Dedifferentiated amniotic fluid mesenchymal stem cell (primary cell): ENCODE data around the gene STIM1.
"Not testable (repeated sequence)": the region's sequence is repeated elsewhere in the genome, so short reads cannot be mapped to it uniquely, and the experiment has no call there.

ENCODE experiments used
- DNase-seq: peaks from one replicate; pipeline ENCODE4 v3.0.0-alpha.2; 2016; ENCODE audit errors: extremely low spot score

Gene STIM1

DNA sequence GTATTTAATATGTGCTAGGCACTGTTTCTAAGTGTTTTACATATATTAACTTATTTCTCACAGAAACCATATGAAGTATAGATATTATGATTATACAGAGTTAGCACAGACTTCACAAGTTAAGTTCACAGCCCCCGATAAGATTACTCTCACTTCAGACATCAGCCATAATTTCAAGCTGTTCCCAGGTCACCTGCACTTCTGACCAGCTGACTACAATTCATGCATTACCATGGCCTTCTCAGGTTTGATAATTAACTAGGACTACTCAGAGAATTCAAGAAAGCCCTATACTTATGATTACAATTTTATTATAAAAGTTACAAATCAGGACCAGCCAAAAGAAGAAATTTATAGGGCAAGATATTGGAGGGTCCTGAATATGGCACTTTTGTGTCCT, 170.9 kb downstream of the STIM1 start:
- no peak for DNase-seq

- DNase-seq = no peak
Measured at GRCh38 chr11:4027746-4028145, 172.3 kb downstream of the STIM1 start.

GRCh38 chr11:4030197-4030596, 174.7 kb downstream of the STIM1 start:
- DNase-seq = no peak

DNA sequence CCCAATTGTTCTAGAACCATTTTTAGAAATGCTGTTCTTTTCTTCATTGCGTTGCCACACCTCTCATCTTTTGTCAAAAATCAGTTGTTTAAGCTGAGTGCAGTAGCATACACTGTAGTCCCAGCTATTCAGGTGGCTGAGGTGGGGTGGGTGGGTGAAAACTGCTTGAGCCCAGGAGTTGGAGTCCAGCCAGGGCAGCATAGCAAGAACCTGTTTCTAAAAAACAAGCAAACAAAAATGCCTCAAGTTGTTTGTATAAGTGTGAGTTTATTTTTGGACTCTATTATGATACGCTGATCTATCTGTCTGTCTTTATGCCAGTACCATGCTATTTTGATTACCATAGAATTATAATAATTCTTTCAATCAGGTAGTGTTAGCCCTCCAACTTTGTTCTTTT, 176.6 kb downstream of the STIM1 start:
- no peak for DNase-seq

GRCh38 chr11:4035985-4036384, 180.5 kb downstream of the STIM1 start:
- no peak for DNase-seq

- peak; percentile 59 for DNase-seq
Measured at GRCh38 chr11:4039011-4039410, 183.5 kb downstream of the STIM1 start.

GRCh38 chr11:4040461-4040860, 185.0 kb downstream of the STIM1 start:
- DNase-seq = no peak

DNA sequence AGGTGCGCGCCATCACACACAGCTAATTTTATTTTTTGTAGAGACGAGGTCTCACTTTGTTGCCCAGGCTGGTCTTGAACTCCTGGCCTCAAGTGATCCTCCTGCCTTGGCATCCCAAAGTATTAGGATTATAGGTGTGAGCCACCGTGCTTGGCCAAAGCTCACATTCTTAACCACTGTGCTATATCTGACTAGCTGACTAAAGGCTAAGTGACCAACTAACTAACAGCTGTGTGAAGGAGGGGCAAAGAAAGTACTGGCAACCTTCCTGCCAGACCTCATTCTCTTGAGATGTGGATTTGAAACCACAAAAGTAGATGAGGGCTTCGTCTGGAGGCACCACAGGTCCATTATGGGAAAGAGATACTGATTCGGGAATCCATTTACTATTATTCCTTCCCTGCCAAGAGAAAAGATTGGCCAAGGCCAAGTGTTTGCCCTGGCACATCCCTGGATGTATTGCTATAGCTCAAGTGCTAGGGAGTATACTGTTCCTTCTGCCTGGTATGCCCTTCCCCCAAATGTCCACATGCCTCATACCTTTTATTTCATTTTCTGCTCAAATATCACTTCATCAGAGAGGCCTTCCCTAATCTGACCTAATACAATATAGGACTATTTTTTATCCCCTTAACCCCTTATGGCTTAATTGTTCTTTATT, 186.4 kb downstream of the STIM1 start:
- DNase-seq = no peak

GRCh38 chr11:4044976-4045646, 189.6 kb downstream of the STIM1 start:
- DNase-seq = no peak

DNA sequence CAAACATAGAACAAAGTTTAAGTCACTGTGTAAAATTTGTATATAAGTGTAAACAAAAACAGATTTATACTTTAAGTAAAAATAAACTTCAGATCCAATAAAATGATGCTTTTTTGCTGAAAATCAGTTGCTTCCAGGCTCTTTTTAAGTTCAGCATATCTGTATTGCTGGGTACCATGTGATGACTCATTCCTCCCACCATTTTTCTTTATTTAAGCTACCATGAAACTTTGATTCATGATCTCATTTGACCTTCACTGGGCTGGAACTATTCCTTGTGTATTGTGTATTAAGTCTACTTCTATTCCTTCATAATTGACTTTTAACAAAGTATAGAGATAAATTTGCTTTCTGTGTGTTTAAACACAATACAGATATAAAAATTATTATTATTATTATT, 192.9 kb downstream of the STIM1 start:
- no peak for DNase-seq

DNA sequence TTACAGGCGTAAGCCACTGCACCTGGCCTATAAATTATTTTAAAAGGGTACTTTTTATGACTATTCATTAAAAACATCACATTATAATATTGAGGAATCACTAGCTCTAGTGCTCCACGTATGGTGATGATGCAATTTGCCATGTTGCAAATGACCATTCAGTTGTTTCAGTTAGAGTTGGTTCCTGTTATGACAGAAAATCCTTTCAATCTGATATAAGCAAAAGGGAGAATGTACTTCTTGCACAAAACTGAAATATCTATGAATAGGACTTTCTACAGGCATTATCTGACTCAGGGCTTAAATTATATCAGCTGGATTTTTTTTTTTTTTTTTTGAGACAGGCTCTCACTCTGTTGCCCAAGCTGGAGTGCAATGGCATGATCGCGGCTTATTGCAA, 193.5 kb downstream of the STIM1 start:
- DNase-seq = no peak

DNA sequence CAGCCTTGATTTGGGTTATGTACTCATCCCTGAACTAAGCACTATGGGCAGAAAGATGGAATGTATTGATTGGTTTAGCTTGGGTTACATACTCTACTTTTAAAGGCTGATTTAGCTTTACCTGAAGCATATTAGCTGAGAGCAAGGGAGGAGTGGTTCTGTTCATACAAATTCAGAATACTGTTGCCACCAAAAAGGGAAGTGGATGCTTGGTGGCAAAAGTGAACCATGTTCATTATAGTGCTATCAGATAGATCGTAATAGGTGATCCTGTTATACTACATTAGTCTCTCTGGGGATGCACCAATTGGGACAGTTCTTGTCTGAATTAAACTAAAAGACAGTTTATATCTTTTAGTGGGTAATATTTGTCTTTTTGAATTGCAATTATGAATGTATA, 194.7 kb downstream of the STIM1 start:
- no peak for DNase-seq

DNA sequence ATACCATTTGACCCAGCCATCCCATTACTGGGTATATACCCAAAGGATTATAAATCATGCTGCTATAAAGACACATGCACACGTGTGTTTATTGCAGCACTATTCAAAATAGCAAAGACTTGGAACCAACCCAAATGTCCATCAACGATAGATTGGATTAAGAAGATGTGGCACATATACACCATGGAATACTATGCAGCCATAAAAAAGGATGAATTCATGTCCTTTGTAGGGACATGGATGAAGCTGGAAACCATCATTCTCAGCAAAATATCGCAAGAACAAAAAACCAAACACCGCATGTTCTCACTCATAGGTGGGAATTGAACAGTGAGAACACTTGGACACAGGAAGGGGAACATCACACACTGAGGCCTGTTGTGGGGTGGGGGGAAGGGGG, 197.7 kb downstream of the STIM1 start:
- not testable (repeated sequence) for DNase-seq

DNA sequence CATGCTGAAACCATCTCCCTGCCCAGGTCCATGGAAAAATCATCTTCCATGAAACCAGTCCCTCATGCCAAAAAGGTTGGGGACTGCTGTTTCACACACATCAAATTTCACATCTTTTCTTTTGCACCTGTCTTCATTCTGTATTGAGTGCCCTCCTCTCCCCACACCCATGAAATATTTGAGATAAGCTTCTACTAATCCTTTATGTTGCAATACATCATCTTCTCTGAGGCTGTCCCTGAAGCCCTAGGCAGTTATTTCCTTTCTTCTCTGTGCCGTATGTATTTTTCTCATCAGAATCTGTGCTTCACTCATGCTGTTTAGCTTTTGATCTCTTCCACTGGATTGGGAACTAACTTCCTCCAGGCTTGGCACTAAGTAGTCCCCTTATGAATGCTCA, 199.2 kb downstream of the STIM1 start:
- DNase-seq = no peak

- no peak for DNase-seq
Measured at GRCh38 chr11:4059424-4059823, 204.0 kb downstream of the STIM1 start.

DNA sequence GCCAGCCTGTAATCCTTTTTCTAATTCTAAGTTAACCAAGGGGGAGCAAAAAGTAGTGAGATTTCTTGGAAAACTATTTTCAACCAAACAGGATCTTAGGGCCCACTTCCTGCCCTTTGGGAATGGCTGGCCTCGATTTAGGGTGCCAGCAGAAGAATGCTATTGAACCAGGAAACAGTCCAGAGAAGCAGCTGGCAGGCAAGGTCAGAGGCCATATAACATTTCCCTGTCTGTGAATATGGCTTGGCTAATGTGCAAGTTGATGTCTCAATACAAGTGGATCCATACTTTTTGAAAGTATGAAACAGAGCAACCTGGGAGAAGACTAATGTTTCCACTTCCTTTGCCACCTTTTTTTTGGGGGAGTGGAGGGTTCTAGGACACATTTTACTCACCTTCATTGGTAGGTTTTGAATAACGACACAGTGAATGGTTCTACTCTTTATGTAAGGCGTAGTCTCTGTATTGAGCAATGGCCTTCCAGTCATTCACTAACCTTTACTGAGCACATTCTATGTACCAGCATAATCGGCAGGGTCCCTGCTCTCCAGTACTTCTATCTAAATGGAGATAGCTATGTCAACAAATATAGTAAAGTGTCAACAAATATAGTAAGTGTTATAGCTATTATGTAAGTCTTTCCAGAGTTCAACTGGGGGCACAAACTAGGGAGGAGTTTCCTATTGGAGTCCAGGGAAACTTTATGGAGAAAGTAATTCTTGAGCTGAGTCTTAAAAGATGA, 204.9 kb downstream of the STIM1 start:
- no peak for DNase-seq

DNA sequence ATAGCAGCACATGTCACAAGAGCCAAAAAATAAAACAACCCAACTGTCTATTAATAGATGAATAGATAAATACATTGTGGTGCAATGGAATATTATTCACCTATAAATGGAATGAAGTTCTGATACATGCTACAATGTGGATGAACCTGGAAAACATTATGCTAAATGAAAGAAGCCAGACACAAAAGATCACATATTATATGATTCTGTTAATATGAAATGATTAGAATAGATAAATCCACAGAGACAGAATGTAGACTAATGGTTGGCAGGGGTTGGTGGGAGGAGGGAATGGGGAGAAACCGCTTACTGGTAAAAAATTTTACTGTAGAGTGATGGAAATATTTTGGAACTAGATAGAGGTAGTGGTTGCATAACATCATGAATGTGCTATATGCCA, 206.2 kb downstream of the STIM1 start:
- DNase-seq = no peak

DNA sequence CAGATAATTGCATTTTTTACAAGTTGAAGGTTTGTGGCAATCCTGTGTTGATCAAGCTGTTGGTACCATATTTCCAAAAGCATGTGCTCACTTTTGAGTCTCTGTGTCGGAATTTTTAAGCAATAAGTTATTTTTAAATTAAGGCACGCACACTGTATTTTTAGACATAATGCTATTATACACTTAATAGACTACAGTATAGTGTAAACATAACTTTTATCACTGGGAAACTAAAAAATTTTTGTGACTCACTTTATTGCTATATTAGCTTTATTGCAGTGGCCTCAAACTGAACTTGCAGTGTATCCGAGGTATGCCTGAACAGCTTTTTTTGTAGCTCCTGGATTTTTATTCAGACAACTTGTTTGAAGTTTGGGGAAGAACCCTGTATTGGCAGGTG, 207.9 kb downstream of the STIM1 start:
- no peak for DNase-seq

- DNase-seq = no peak
Measured at GRCh38 chr11:4064278-4064955, 209.0 kb downstream of the STIM1 start.

GRCh38 chr11:4065086-4065485, 209.6 kb downstream of the STIM1 start:
- DNase-seq = no peak

GRCh38 chr11:4065601-4066377, 210.3 kb downstream of the STIM1 start:
- DNase-seq = no peak

GRCh38 chr11:4066910-4067309, 211.4 kb downstream of the STIM1 start:
- DNase-seq = no peak
